IPS-18a (cell line): ENCODE measurements around the gene SEC61A2.

Source experiments
- H3K27ac ChIP-seq: one replicate; pipeline ENCODE4 v1.5.1; 2013; ENCODE audit warnings: low read length
- H3K27me3 ChIP-seq: one replicate; pipeline ENCODE4 v1.6.1; 2013; ENCODE audit warnings: mild to moderate bottlenecking, low read length; ENCODE audit not compliant: control insufficient read depth, insufficient read depth
- H3K36me3 ChIP-seq: one replicate; pipeline ENCODE4 v1.6.1; 2013; ENCODE audit warnings: low read depth, low read length; ENCODE audit not compliant: control insufficient read depth
- H3K4me1 ChIP-seq: one replicate; pipeline ENCODE4 v1.6.1; 2013; ENCODE audit warnings: low read depth, low read length; ENCODE audit not compliant: control insufficient read depth
- H3K4me3 ChIP-seq: one replicate; pipeline ENCODE4 v1.5.1; 2013; ENCODE audit warnings: low read length
- H3K9ac ChIP-seq: one replicate; pipeline ENCODE4 v1.6.1; 2013; ENCODE audit warnings: mild to moderate bottlenecking, low read length, moderate library complexity
- H3K9me3 ChIP-seq: one replicate; pipeline ENCODE4 v1.6.1; 2013; ENCODE audit warnings: low read depth, low read length; ENCODE audit not compliant: control insufficient read depth

Gene SEC61A2

GRCh38 chr10:12202226-12202625, 72.7 kb downstream of the SEC61A2 start:
- H3K4me1 ChIP-seq, result no peaks in the 10 kb centered on the region
- H3K27me3 ChIP-seq, result no peaks in the 10 kb centered on the region
- peaks cover 34% of the 10 kb centered on the region for H3K36me3 ChIP-seq

GRCh38 chr10:12205082-12205481, 75.6 kb downstream of the SEC61A2 start:
- Histone ChIP-seq H3K4me1 (no peaks in the 10 kb centered on the region), H3K36me3 (peaks cover 42% of the 10 kb centered on the region), H3K27me3 (no peaks in the 10 kb centered on the region), H3K9me3 (no peaks in the 10 kb centered on the region), H3K9ac (no peak overlapping the region), H3K4me3 (no peak overlapping the region), H3K27ac (no peak overlapping the region)

More at GRCh38 chr10:12202226-12202625, 72.7 kb downstream of the SEC61A2 start:
- Histone ChIP-seq H3K9me3 (no peaks in the 10 kb centered on the region), H3K27ac (no peak overlapping the region), H3K9ac (no peak overlapping the region), H3K4me3 (no peak overlapping the region)

- Histone ChIP-seq H3K27me3 (no peaks in the 10 kb centered on the region), H3K4me1 (no peaks in the 10 kb centered on the region), H3K36me3 (peaks cover 46% of the 10 kb centered on the region), H3K9ac (no peak overlapping the region), H3K4me3 (no peak overlapping the region), H3K27ac (no peak overlapping the region), H3K9me3 (no peaks in the 10 kb centered on the region)
These were observed 77.6 kb downstream of the SEC61A2 start for GRCh38 chr10:12207114-12207513.

GRCh38 chr10:12208460-12208859, 79.0 kb downstream of the SEC61A2 start:
- Histone ChIP-seq H3K27ac (no peak overlapping the region), H3K4me3 (no peak overlapping the region), H3K9me3 (no peaks in the 10 kb centered on the region), H3K36me3 (peaks cover 48% of the 10 kb centered on the region), H3K9ac (no peak overlapping the region), H3K27me3 (no peaks in the 10 kb centered on the region), H3K4me1 (no peaks in the 10 kb centered on the region)

- H3K9me3 ChIP-seq, result no peaks in the 10 kb centered on the region
- no peak overlapping the region for H3K27ac ChIP-seq
- no peak overlapping the region for H3K4me3 ChIP-seq
- no peaks in the 10 kb centered on the region for H3K27me3 ChIP-seq
- H3K4me1 ChIP-seq, result no peaks in the 10 kb centered on the region
- H3K36me3 ChIP-seq, result peaks cover 63% of the 10 kb centered on the region
- H3K9ac ChIP-seq, result no peak overlapping the region
These were observed 83.0 kb downstream of the SEC61A2 start for GRCh38 chr10:12212454-12212853.

GRCh38 chr10:12213621-12214020, 84.1 kb downstream of the SEC61A2 start:
- no peak overlapping the region for H3K27ac ChIP-seq
- H3K36me3 ChIP-seq, result peaks cover 61% of the 10 kb centered on the region
- H3K4me1 ChIP-seq, result no peaks in the 10 kb centered on the region
- no peaks in the 10 kb centered on the region for H3K27me3 ChIP-seq
- H3K4me3 ChIP-seq, result no peak overlapping the region
- no peak overlapping the region for H3K9ac ChIP-seq
- H3K9me3 ChIP-seq, result no peaks in the 10 kb centered on the region

- Histone ChIP-seq H3K27ac (no peak overlapping the region), H3K36me3 (peaks cover 66% of the 10 kb centered on the region), H3K9ac (no peak overlapping the region), H3K27me3 (no peaks in the 10 kb centered on the region), H3K9me3 (no peaks in the 10 kb centered on the region), H3K4me1 (no peaks in the 10 kb centered on the region), H3K4me3 (no peak overlapping the region)
These were observed 84.6 kb downstream of the SEC61A2 start for GRCh38 chr10:12214093-12214492.

GRCh38 chr10:12214763-12215218, 85.3 kb downstream of the SEC61A2 start:
- no peaks in the 10 kb centered on the region for H3K9me3 ChIP-seq
- H3K27me3 ChIP-seq, result no peaks in the 10 kb centered on the region
- H3K27ac ChIP-seq, result no peak overlapping the region
- no peaks in the 10 kb centered on the region for H3K4me1 ChIP-seq
- H3K4me3 ChIP-seq, result no peak overlapping the region
- H3K9ac ChIP-seq, result no peak overlapping the region
- peaks cover 67% of the 10 kb centered on the region for H3K36me3 ChIP-seq
